H9 (cell line): ENCODE measurements around the gene GALNT17. TPM values are rescaled to one million over a fixed set of nuclear protein-coding genes. Genes with fewer than 3 reads are reported as not detected.

ENCODE experiments used
- DNase-seq: peaks from one replicate; pipeline ENCODE4 v3.0.0-alpha.2; 2017
- H2AFZ ChIP-seq: one replicate; pipeline ENCODE4 v1.6.1; 2013; ENCODE audit warnings: mild to moderate bottlenecking, low read length, control low read depth, moderate library complexity
- H2AK5ac ChIP-seq: 2 replicates; pipeline ENCODE4 v1.6.1; 2013; ENCODE audit warnings: low read length, control low read depth, mixed read lengths; ENCODE audit not compliant: insufficient read length
- H2BK120ac ChIP-seq: one replicate; pipeline ENCODE4 v1.6.1; 2013; ENCODE audit warnings: low read depth, mild to moderate bottlenecking, low read length, control low read depth, inconsistent platforms; ENCODE audit not compliant: poor library complexity, severe bottlenecking
- H2BK12ac ChIP-seq: 2 replicates; pipeline ENCODE4 v1.6.1; 2013; ENCODE audit warnings: low read length, control low read depth, mixed read lengths, low read depth; ENCODE audit not compliant: insufficient read length
- H2BK15ac ChIP-seq: 2 replicates; pipeline ENCODE4 v1.6.1; 2013; ENCODE audit warnings: low read depth, low read length, control low read depth
- H2BK20ac ChIP-seq: one replicate; pipeline ENCODE4 v1.6.1; 2013; ENCODE audit warnings: low read depth, mild to moderate bottlenecking, low read length, control low read depth, inconsistent platforms; ENCODE audit not compliant: poor library complexity, severe bottlenecking
- H2BK5ac ChIP-seq: 2 replicates; pipeline ENCODE4 v1.6.1; 2013; ENCODE audit warnings: low read length, control low read depth, mixed read lengths; ENCODE audit not compliant: insufficient read length
- H3K14ac ChIP-seq: 2 replicates; pipeline ENCODE4 v1.6.1; 2013; ENCODE audit warnings: low read length, control low read depth; ENCODE audit not compliant: insufficient read depth
- H3K18ac ChIP-seq: 2 replicates; pipeline ENCODE4 v1.6.1; 2013; ENCODE audit warnings: low read depth, mild to moderate bottlenecking, mixed read lengths, low read length, control low read depth; ENCODE audit not compliant: insufficient read length
- H3K23ac ChIP-seq: 2 replicates; pipeline ENCODE4 v1.6.1; 2013; ENCODE audit warnings: low read length, control low read depth, mixed read lengths, low read depth; ENCODE audit not compliant: insufficient read length
- H3K23me2 ChIP-seq: 2 replicates; pipeline ENCODE4 v1.6.1; 2013; ENCODE audit warnings: low read depth, mild to moderate bottlenecking, mixed read lengths, low read length, control low read depth; ENCODE audit not compliant: insufficient read length, poor library complexity, severe bottlenecking
- H3K27ac ChIP-seq: 2 replicates; pipeline ENCODE4 v1.5.1; 2013; ENCODE audit warnings: low read length, control low read depth, mixed read lengths, low read depth; ENCODE audit not compliant: insufficient read length
- H3K27me3 ChIP-seq: 2 replicates; pipeline ENCODE4 v1.6.1; 2013; ENCODE audit warnings: low read length, control low read depth, inconsistent platforms; ENCODE audit not compliant: insufficient read depth
- H3K4ac ChIP-seq: 2 replicates; pipeline ENCODE4 v1.6.1; 2013; ENCODE audit warnings: low read depth, mild to moderate bottlenecking, control low read depth, inconsistent platforms, low read length, moderate library complexity
- H3K4me1 ChIP-seq: 2 replicates; pipeline ENCODE4 v1.6.1; 2013; ENCODE audit warnings: low read length, control low read depth, inconsistent platforms; ENCODE audit not compliant: insufficient read depth
- H3K4me2 ChIP-seq: 2 replicates; pipeline ENCODE4 v1.6.1; 2013; ENCODE audit warnings: low read length, control low read depth, mixed read lengths; ENCODE audit not compliant: insufficient read length, insufficient read depth
- H3K56ac ChIP-seq: 2 replicates; pipeline ENCODE4 v1.6.1; 2013; ENCODE audit warnings: low read depth, mild to moderate bottlenecking, mixed read lengths, low read length, control low read depth; ENCODE audit not compliant: insufficient read length
- H3K79me1 ChIP-seq: 2 replicates; pipeline ENCODE4 v1.6.1; 2013; ENCODE audit warnings: low read depth, mild to moderate bottlenecking, moderate library complexity, low read length, control low read depth, inconsistent platforms; ENCODE audit not compliant: insufficient read depth, poor library complexity, severe bottlenecking
- H3K79me2 ChIP-seq: 2 replicates; pipeline ENCODE4 v1.6.1; 2013; ENCODE audit warnings: low read length, control low read depth, inconsistent platforms; ENCODE audit not compliant: insufficient read depth
- H3K9ac ChIP-seq: 2 replicates; pipeline ENCODE4 v1.6.1; 2013; ENCODE audit warnings: low read length, control low read depth, mixed read lengths; ENCODE audit not compliant: insufficient read length; ENCODE audit errors: extremely low read depth
- H3K9me3 ChIP-seq: one replicate; pipeline ENCODE4 v1.6.1; 2013; ENCODE audit warnings: low read depth, low read length, inconsistent platforms; ENCODE audit not compliant: control insufficient read depth
- H3T11ph ChIP-seq: one replicate; pipeline ENCODE4 v1.6.1; 2013; ENCODE audit warnings: mild to moderate bottlenecking, low read length, control low read depth, inconsistent platforms
- H4K20me1 ChIP-seq: one replicate; pipeline ENCODE4 v1.6.1; 2013; ENCODE audit not compliant: control insufficient read depth, insufficient read length, insufficient read depth
- H4K5ac ChIP-seq: 2 replicates; pipeline ENCODE4 v1.6.1; 2013; ENCODE audit warnings: low read depth, mild to moderate bottlenecking, mixed read lengths, low read length, control low read depth; ENCODE audit not compliant: insufficient read length
- H4K8ac ChIP-seq: replicated peaks from 2 replicates; pipeline ENCODE4 v1.6.1; 2013; ENCODE audit warnings: low read length, control low read depth, mixed read lengths, low read depth; ENCODE audit not compliant: insufficient read length
- H4K91ac ChIP-seq: 2 replicates; pipeline ENCODE4 v1.6.1; 2013; ENCODE audit warnings: low read depth, mild to moderate bottlenecking, moderate library complexity, mixed read lengths, low read length, control low read depth; ENCODE audit not compliant: insufficient read length
- H3K27ac Mint-ChIP-seq, 3 experiments: 2 replicates in 2 of 3; 3 replicates in 1 of 3; pipeline ENCODE4 v1.8.0; 2020 to 2021; ENCODE audit warnings: mixed read lengths in 3 of 3, mild to moderate bottlenecking in 1 of 3, moderate library complexity in 1 of 3
- H3K27me3 Mint-ChIP-seq: 2 replicates; pipeline ENCODE4 v1.8.0; 2021; ENCODE audit warnings: low read depth, mild to moderate bottlenecking, moderate library complexity, mixed read lengths
- H3K36me3 Mint-ChIP-seq, 3 experiments: 2 replicates in 2 of 3; 3 replicates in 1 of 3; pipeline ENCODE4 v1.8.0; 2020 to 2021; ENCODE audit warnings: low read depth in 3 of 3, mixed read lengths in 3 of 3; ENCODE audit not compliant: insufficient read depth in 1 of 3
- H3K4me1 Mint-ChIP-seq, 2 experiments: 2 replicates each; pipeline ENCODE4 v1.8.0; 2020; ENCODE audit warnings: mixed read lengths in 2 of 2
- H3K4me3 Mint-ChIP-seq, 2 experiments: 2 replicates in 1 of 2; 3 replicates in 1 of 2; pipeline ENCODE4 v1.8.0; 2020 to 2021; ENCODE audit warnings: mild to moderate bottlenecking in 2 of 2, mixed read lengths in 2 of 2, moderate library complexity in 1 of 2
- H3K9me3 Mint-ChIP-seq, 2 experiments: 2 replicates in 1 of 2; 3 replicates in 1 of 2; pipeline ENCODE4 v1.8.0; 2020; ENCODE audit warnings: mild to moderate bottlenecking in 2 of 2, mixed read lengths in 2 of 2, moderate library complexity in 1 of 2
- CTCF ChIP-seq: fragments of 200-600 bp; sonication (generic); conservative IDR thresholded peaks from 3 replicates; pipeline ENCODE4 v1.8.0; 2021; ENCODE audit warnings: antibody characterized with exemption, mild to moderate bottlenecking
- WGBS: extraction: QIAGEN DNeasy Blood & Tissue Kit; methylation state at CpG from one replicate; pipeline ENCODE4 v1.1.7; 2013; ENCODE audit warnings: missing lambda C conversion rate, low lambda C conversion rate, mixed read lengths; ENCODE audit not compliant: insufficient read length; ENCODE audit errors: extremely low coverage; 5-methylcytosine and 5-hydroxymethylcytosine counted together
- total RNA-seq: library from RNA; stranded (reverse); gene quantifications from 2 replicates; pipeline ENCODE4 v1.2.1, GENCODE V29; 2021

Gene GALNT17
- total RNA-seq, 1 experiment from 2014 or later: 43.2 TPM

- no peak overlapping the region for H2BK15ac ChIP-seq
- no peak overlapping the region for H2BK12ac ChIP-seq
- no peaks in the 10 kb centered on the region for H3K79me1 ChIP-seq
- no CpG with 5 or more reads among the region's 2 CpGs for WGBS
- no peak overlapping the region for H3K9ac ChIP-seq
- no peak overlapping the region for H4K91ac ChIP-seq
- H3K27me3 ChIP-seq: no peaks in the 10 kb centered on the region
- H3K27me3 Mint-ChIP-seq: no peaks in the 10 kb centered on the region
- H3K4me1 ChIP-seq: peaks cover 9% of the 10 kb centered on the region; the same call in 1 of the 2 replicates
- DNase-seq: no peak
- no peak overlapping the region for H3K23ac ChIP-seq
- no peak overlapping the region for H2BK20ac ChIP-seq
- no peak overlapping the region for H3K4ac ChIP-seq
- no peak overlapping the region for H3K4me3 Mint-ChIP-seq
- peaks cover 10 to 29% (median 11%) of the 10 kb centered on the region in 3 experiments for H3K36me3 Mint-ChIP-seq
- peaks cover 3 to 13% of the 10 kb centered on the region in 2 experiments; a peak in 3 of 5 replicates for H3K9me3 Mint-ChIP-seq
- no peak overlapping the region for H3K56ac ChIP-seq
- no peak overlapping the region for H3K14ac ChIP-seq
- H3K79me2 ChIP-seq: no peaks in the 10 kb centered on the region
- no peak overlapping the region for H3K18ac ChIP-seq
- no peak overlapping the region for H2BK120ac ChIP-seq
- H3K4me2 ChIP-seq: no peak overlapping the region
- H2AK5ac ChIP-seq: no peak overlapping the region
- peak overlapping the region in 1 of 3 experiments; percentile 79; a peak in 2 of 7 replicates for H3K27ac Mint-ChIP-seq
- H3K23me2 ChIP-seq: no peaks in the 10 kb centered on the region
- no peaks in the 10 kb centered on the region for H4K20me1 ChIP-seq
- no peak overlapping the region for H2AFZ ChIP-seq
- H4K8ac ChIP-seq: no peak overlapping the region
- H3T11ph ChIP-seq: no peak overlapping the region
- no peaks in the 10 kb centered on the region for H3K9me3 ChIP-seq
- no peak overlapping the region for H4K5ac ChIP-seq
- TF ChIP-seq CTCF: no peak
- peaks cover 60% of the 10 kb centered on the region in 2 experiments for H3K4me1 Mint-ChIP-seq
- H3K27ac ChIP-seq: no peak overlapping the region
- H2BK5ac ChIP-seq: no peak overlapping the region
These were observed 486.3 kb downstream of the GALNT17 start for GRCh38 chr7:71618278-71618677.
